Karpas-422 (cell line): Measurements from ENCODE around the gene DIPK1A. TPM values are rescaled to one million over a fixed set of nuclear protein-coding genes. Genes with fewer than 3 reads are reported as not detected.

Experiments used
- DNase-seq: peaks from one replicate; pipeline ENCODE4 v3.0.0-alpha.2; 2015
- H2AFZ ChIP-seq: fragments of 200-600 bp; sonication (generic); 2 replicates; pipeline ENCODE4 v1.6.1; 2014; ENCODE audit warnings: antibody characterized with exemption, low read length, mixed read lengths
- H3K27ac ChIP-seq: fragments of 200-600 bp; sonication (generic); 2 replicates; pipeline ENCODE4 v1.5.1; 2014; ENCODE audit warnings: mild to moderate bottlenecking, low read length, moderate library complexity
- H3K27me3 ChIP-seq: fragments of 200-600 bp; sonication (generic); 2 replicates; pipeline ENCODE4 v1.6.1; 2014; ENCODE audit warnings: low read length, mixed read lengths
- H3K36me3 ChIP-seq: fragments of 200-600 bp; sonication (generic); 2 replicates; pipeline ENCODE4 v1.6.1; 2014; ENCODE audit warnings: low read length, mixed read lengths; ENCODE audit not compliant: insufficient read depth
- H3K4me1 ChIP-seq: fragments of 200-600 bp; sonication (generic); 2 replicates; pipeline ENCODE4 v1.6.1; 2014; ENCODE audit warnings: mild to moderate bottlenecking, low read length, mixed read lengths
- H3K4me2 ChIP-seq: fragments of 200-600 bp; sonication (generic); 2 replicates; pipeline ENCODE4 v1.6.1; 2014; ENCODE audit warnings: low read length, low read depth, mild to moderate bottlenecking; ENCODE audit not compliant: poor library complexity, severe bottlenecking
- H3K4me3 ChIP-seq: fragments of 200-600 bp; sonication (generic); 2 replicates; pipeline ENCODE4 v1.5.1; 2014; ENCODE audit warnings: mild to moderate bottlenecking, antibody characterized with exemption, low read length, mixed read lengths
- H3K79me2 ChIP-seq: fragments of 200-600 bp; sonication (generic); 2 replicates; pipeline ENCODE4 v1.6.1; 2014; ENCODE audit warnings: mild to moderate bottlenecking, low read length, mixed read lengths
- H3K9ac ChIP-seq: fragments of 200-600 bp; sonication (generic); 2 replicates; pipeline ENCODE4 v1.6.0; 2014; ENCODE audit warnings: low read length
- H3K9me2 ChIP-seq: fragments of 200-600 bp; sonication (generic), shearing (Covaris generic); replicated peaks from 2 replicates; pipeline ENCODE4 v1.6.0; 2014; ENCODE audit warnings: mild to moderate bottlenecking, low read length, moderate library complexity; ENCODE audit not compliant: insufficient read depth
- H3K9me3 ChIP-seq: fragments of 300-700, 200-600 bp; sonication (generic); 2 replicates; pipeline ENCODE4 v1.6.1; 2014; ENCODE audit warnings: low read length, mixed read lengths
- H4K20me1 ChIP-seq: fragments of 200-600 bp; sonication (generic); 2 replicates; pipeline ENCODE4 v1.6.1; 2014; ENCODE audit warnings: mild to moderate bottlenecking, antibody characterized with exemption, low read length, low read depth; ENCODE audit not compliant: insufficient read depth
- total RNA-seq: library from RNA; depleted of rRNA; stranded (reverse); fragments of >200 nt; shearing (Covaris generic); gene quantifications from 2 replicates; pipeline ENCODE4 v1.2.3, GENCODE V29; 2014; ENCODE audit warnings: low replicate concordance

Gene DIPK1A
- total RNA-seq, 1 experiment from 2014 or later, result 1.7 TPM

GRCh38 chr1:92952714-92953113 lies 8.5 kb downstream of the DIPK1A start:
- H3K4me1 ChIP-seq, result peaks cover 33% of the 10 kb centered on the region
- no peak overlapping the region for H3K27ac ChIP-seq
- no peak for DNase-seq
- H3K27me3 ChIP-seq, result no peaks in the 10 kb centered on the region
- no peaks in the 10 kb centered on the region for H3K79me2 ChIP-seq
- no peaks in the 10 kb centered on the region for H3K9me2 ChIP-seq
- H3K9ac ChIP-seq, result no peak overlapping the region
- no peaks in the 10 kb centered on the region for H3K36me3 ChIP-seq
- H4K20me1 ChIP-seq, result no peaks in the 10 kb centered on the region
- no peak overlapping the region for H2AFZ ChIP-seq
- no peaks in the 10 kb centered on the region for H3K9me3 ChIP-seq
- no peak overlapping the region for H3K4me3 ChIP-seq
- H3K4me2 ChIP-seq, result no peak overlapping the region

- peak; percentile 53 for DNase-seq
- no peaks in the 10 kb centered on the region for H3K36me3 ChIP-seq
- no peaks in the 10 kb centered on the region for H3K79me2 ChIP-seq
- no peaks in the 10 kb centered on the region for H4K20me1 ChIP-seq
- H3K4me1 ChIP-seq, result peaks cover 24% of the 10 kb centered on the region
- no peak overlapping the region for H2AFZ ChIP-seq
- H3K9me2 ChIP-seq, result no peaks in the 10 kb centered on the region
- H3K4me2 ChIP-seq, result peak overlapping the region; percentile 45
- H3K27me3 ChIP-seq, result no peaks in the 10 kb centered on the region
- no peaks in the 10 kb centered on the region for H3K9me3 ChIP-seq
- no peak overlapping the region for H3K27ac ChIP-seq
- no peak overlapping the region for H3K9ac ChIP-seq
- no peak overlapping the region for H3K4me3 ChIP-seq
Observed at GRCh38 chr1:92951141-92951582, 10.1 kb downstream of the DIPK1A start.

- Histone ChIP-seq H3K9ac (no peak overlapping the region), H3K4me1 (peaks cover 27% of the 10 kb centered on the region), H3K27me3 (no peaks in the 10 kb centered on the region), H4K20me1 (no peaks in the 10 kb centered on the region), H3K27ac (no peak overlapping the region), H3K9me2 (no peaks in the 10 kb centered on the region), H2AFZ (no peak overlapping the region), H3K9me3 (no peaks in the 10 kb centered on the region), H3K36me3 (no peaks in the 10 kb centered on the region), H3K4me2 (no peak overlapping the region), H3K4me3 (no peak overlapping the region), H3K79me2 (no peaks in the 10 kb centered on the region)
- DNase-seq, result no peak
Observed at GRCh38 chr1:92949937-92950817, 11.1 kb downstream of the DIPK1A start.

- no peak overlapping the region for H3K4me2 ChIP-seq
- H3K9me3 ChIP-seq, result no peaks in the 10 kb centered on the region
Observed at GRCh38 chr1:92948071-92948470, 13.2 kb downstream of the DIPK1A start.

GRCh38 chr1:92945748-92946270 lies 15.5 kb downstream of the DIPK1A start:
- Histone ChIP-seq H3K9me3 (no peaks in the 10 kb centered on the region), H3K27me3 (no peaks in the 10 kb centered on the region), H3K9me2 (no peaks in the 10 kb centered on the region), H3K79me2 (no peaks in the 10 kb centered on the region), H3K4me1 (peaks cover 20% of the 10 kb centered on the region), H3K27ac (no peak overlapping the region), H3K9ac (no peak overlapping the region), H2AFZ (no peak overlapping the region), H3K4me3 (no peak overlapping the region), H3K36me3 (no peaks in the 10 kb centered on the region), H4K20me1 (no peaks in the 10 kb centered on the region), H3K4me2 (no peak overlapping the region)
- DNase-seq, result no peak

More at GRCh38 chr1:92948071-92948470, 13.2 kb downstream of the DIPK1A start:
- Histone ChIP-seq H2AFZ (no peak overlapping the region), H3K27ac (no peak overlapping the region), H3K4me3 (no peak overlapping the region), H3K9me2 (no peaks in the 10 kb centered on the region), H3K27me3 (no peaks in the 10 kb centered on the region), H3K4me1 (peaks cover 32% of the 10 kb centered on the region), H3K79me2 (no peaks in the 10 kb centered on the region), H3K9ac (no peak overlapping the region), H3K36me3 (no peaks in the 10 kb centered on the region), H4K20me1 (no peaks in the 10 kb centered on the region)
- no peak for DNase-seq

GRCh38 chr1:92944901-92945747 lies 16.1 kb downstream of the DIPK1A start:
- H2AFZ ChIP-seq, result no peak overlapping the region

GRCh38 chr1:92943502-92943847 lies 17.8 kb downstream of the DIPK1A start:
- H3K4me2 ChIP-seq, result no peak overlapping the region
- no peaks in the 10 kb centered on the region for H3K27me3 ChIP-seq
- no peaks in the 10 kb centered on the region for H3K79me2 ChIP-seq
- H3K9me2 ChIP-seq, result no peaks in the 10 kb centered on the region
- no peak overlapping the region for H2AFZ ChIP-seq
- no peaks in the 10 kb centered on the region for H3K36me3 ChIP-seq
- no peak overlapping the region for H3K4me3 ChIP-seq
- H3K9ac ChIP-seq, result no peak overlapping the region
- H3K9me3 ChIP-seq, result no peaks in the 10 kb centered on the region
- H4K20me1 ChIP-seq, result no peaks in the 10 kb centered on the region
- no peak for DNase-seq
- H3K27ac ChIP-seq, result no peak overlapping the region
- peaks cover 8% of the 10 kb centered on the region; the same call in 1 of the 2 replicates for H3K4me1 ChIP-seq

More at GRCh38 chr1:92944901-92945747, 16.1 kb downstream of the DIPK1A start:
- Histone ChIP-seq H3K27ac (no peak overlapping the region), H3K4me1 (peaks cover 14% of the 10 kb centered on the region), H3K36me3 (no peaks in the 10 kb centered on the region), H3K79me2 (no peaks in the 10 kb centered on the region), H3K9ac (no peak overlapping the region), H3K27me3 (no peaks in the 10 kb centered on the region), H3K4me3 (no peak overlapping the region), H3K4me2 (no peak overlapping the region), H3K9me2 (no peaks in the 10 kb centered on the region), H4K20me1 (no peaks in the 10 kb centered on the region), H3K9me3 (no peaks in the 10 kb centered on the region)
- no peak for DNase-seq

GRCh38 chr1:92940541-92940940 lies 20.7 kb downstream of the DIPK1A start:
- H3K4me2 ChIP-seq, result no peak overlapping the region
- H3K36me3 ChIP-seq, result no peaks in the 10 kb centered on the region
- no peaks in the 10 kb centered on the region for H3K9me2 ChIP-seq
- no peaks in the 10 kb centered on the region for H3K9me3 ChIP-seq
- H3K27ac ChIP-seq, result no peak overlapping the region
- no peak overlapping the region for H3K4me3 ChIP-seq
- H4K20me1 ChIP-seq, result no peaks in the 10 kb centered on the region
- H3K79me2 ChIP-seq, result no peaks in the 10 kb centered on the region
- no peak overlapping the region for H2AFZ ChIP-seq
- peaks cover 8% of the 10 kb centered on the region; the same call in 1 of the 2 replicates for H3K4me1 ChIP-seq
- H3K27me3 ChIP-seq, result no peaks in the 10 kb centered on the region
- no peak for DNase-seq
- H3K9ac ChIP-seq, result no peak overlapping the region
